Activated CD8-positive, alpha-beta memory T cell treated with anti-CD3 and anti-CD28 coated beads for 24 hours (primary cell): Measurements from ENCODE around the gene TENT4B.
A peak's percentile ranks its signal among the peaks of the same experiment; 100 is the strongest.

Source experiments
- DNase-seq: peaks from one replicate; pipeline ENCODE4 v3.0.0-alpha.2; 2020

TENT4B gene

DNA sequence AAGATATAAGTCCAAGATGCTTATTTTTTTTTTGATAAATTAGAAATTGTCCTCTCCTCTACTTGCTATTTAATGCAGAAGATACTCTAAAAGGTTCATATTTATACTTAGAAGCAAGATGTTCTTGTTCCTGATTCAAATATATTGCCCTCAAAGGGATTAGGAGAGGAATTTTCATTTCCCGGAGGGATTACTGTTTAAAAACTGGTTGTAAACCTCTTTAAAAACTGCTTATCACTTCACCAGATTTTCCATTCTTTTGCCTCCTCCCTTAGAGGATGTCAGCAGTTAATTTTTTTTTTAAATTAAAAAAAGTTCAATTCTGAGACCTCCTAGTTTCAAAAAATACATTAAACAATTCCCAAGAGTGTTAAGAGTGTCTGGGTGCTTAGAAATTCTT lies 2.8 kb downstream of the TENT4B start:
- DNase-seq = no peak

DNA sequence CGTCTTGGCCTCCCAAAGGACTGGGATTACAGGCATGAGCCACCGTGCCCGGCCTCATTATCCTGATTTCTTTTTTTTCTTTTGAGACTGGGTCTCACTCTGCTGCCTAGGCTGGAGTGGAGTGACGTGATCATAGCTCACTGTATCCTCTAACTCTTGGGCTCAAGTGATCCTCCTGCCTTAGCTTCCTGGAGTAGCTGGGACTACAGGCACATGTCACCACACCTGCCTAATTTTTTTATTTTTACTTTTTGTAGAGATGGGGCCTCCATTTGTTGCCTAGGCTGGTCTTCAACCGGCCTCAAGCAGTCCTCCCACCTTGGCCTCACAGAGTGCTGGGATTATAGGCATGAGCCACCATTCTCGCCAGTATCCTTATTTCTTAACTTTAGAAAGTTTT lies 3.5 kb downstream of the TENT4B start:
- DNase-seq = no peak

DNA sequence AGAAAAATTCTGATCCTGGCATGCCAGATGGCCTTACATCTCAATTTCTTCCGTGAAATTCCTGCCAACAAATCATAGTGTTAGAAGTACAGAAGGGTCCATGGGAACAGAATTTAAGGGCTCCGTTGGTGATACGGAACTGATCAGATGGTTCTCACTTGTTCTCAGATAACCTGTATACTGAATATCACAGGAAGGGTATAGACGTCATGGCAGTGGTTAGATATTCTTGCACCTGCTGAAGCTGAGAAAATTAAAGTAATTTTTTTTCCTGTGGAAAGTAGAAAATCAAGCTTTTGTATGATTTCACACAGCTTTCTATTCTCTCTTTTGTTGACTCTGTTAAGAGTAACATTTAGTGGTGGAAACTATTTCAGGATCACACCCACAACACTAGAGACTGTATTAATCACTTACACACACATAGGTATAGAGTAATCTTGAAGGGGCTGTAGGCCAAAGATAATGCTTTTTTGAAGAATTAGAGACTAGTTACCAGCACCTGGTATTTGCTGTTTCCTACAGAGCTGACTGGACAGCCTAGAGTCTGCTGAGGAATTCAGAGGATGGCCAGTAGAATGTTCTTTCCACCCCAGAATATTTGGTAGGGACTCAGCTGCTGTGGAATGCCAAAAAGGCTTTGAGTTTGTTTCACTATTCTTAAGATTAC lies 7.5 kb downstream of the TENT4B start:
- DNase-seq = peak; percentile 45

DNA sequence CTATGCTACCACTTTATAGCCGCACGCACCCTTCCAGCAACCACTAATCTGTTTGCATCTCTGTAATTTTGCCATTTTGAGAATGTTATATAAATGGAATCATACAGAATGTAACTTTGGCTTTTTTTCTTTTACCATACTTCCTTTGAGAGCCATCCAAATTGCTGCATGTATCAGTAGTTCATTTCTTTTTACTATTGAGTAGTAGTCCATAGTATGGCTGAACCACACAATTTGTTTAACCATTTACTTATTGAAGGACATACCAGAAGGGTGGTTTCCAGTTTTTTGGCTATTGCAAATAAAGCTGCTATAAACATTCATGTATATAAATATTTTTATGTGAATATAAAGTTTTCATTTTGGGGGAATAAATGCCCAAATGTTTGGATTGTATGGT lies 8.8 kb downstream of the TENT4B start:
- no peak for DNase-seq

DNA sequence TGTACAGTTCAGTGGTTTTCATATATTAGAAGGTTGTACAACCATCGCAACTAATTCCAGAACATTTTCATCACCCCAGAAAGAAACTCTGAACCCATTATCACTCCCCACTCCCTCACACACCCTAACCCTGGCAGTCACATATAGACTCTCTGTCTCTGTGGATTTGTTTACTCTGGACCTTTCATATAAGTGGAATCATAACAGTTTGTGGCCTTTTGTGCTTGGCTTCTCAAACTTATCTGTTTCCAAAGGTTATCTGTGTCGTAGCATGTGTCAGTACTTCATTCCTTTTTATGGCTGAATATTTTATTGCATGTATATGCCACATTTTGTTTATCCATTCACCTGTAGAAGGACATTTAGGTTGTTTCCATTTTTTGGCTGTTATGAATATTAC lies 12.4 kb downstream of the TENT4B start:
- no peak for DNase-seq

DNA sequence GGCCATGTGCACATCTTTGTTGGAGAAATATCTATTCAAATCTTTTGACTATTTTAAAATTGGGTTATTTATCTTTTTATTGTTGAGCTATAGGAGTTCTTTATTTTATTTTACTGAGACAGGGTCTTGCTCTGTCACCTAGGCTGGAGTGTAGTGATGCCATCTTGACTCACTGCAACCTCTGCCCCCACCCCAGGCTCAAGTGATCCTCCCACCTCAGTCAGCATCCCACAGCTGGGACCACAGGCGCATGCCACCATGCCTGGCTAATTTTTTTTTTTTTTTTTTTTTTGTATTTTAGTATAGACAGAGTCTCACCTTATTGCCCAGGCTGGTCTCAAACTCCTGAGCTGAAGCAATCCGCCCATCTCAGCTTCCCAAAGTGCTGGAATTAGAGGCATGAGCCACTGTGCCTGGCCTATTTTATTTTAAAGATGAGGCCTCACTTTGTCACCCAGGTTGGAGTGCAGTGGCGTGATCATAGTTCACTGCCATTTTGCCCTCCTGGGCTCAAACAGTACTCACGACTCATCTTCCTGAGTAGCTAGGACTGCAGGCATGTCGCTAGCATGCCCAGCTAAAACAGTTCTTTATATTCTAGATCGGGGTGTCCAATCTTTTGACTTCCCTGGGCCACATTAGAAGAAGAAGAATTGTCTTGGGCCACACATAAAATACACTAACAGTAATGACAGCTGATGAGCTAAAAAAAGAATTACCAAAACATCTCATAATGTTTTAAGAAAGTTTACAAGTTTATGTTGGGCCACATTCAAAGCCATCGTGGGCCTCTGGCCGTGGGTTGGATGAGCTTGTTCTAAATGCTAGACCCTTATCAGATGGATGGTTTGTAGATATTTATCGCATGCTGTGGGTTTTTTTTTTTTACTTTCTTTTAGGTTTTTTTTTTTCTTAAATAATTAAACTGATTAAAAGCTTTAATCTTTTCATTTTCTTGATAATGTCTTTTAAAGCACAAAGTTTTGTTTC lies 13.7 kb downstream of the TENT4B start:
- peak; percentile 54 for DNase-seq

DNA sequence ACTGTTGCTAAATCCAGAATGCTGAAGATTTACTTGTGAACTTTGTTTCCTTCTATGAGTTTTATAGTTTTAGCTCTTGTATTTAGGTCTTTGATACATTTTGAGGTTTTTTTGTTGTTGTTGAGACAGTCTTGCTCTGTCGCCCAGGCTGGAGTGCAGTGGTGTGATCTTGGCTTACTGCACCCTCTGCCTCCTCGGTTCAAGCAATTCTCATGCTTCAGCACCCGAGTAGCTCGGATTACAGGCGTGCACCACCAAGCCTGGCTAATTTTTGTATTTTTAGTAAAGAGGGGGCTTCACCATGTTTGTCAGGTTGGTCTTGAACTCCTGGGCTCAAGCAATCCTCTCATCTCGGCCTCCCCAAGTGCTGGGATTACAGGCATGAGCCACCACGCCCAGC lies 14.4 kb downstream of the TENT4B start:
- DNase-seq = peak; percentile 48

DNA sequence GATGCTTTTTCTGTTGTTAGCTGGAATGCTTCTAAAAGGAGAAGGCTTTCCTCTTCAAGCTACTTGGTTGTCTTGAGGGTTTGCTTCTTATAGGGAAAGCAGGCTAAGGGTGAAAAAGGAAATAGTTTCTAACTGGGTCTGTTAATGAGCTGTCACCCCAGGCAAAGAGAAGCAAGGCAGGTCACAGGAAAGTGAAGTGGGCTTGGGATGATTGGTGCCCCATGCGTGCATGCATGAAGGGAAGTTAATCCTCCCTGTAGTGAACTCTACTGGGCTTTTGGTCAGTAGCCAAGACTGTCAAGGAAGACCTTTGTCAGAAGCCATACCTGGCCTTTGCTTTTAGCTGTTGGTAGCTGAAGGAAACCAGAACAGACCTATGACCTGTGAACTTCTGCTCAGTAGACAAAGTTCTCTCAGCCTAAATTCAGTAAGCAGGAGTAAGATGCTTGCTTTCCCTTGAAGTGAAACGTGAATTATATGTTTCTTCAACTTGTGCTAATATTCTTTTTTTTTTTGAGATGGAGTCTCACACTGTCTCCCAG lies 16.5 kb downstream of the TENT4B start:
- DNase-seq = peak; percentile 37

DNA sequence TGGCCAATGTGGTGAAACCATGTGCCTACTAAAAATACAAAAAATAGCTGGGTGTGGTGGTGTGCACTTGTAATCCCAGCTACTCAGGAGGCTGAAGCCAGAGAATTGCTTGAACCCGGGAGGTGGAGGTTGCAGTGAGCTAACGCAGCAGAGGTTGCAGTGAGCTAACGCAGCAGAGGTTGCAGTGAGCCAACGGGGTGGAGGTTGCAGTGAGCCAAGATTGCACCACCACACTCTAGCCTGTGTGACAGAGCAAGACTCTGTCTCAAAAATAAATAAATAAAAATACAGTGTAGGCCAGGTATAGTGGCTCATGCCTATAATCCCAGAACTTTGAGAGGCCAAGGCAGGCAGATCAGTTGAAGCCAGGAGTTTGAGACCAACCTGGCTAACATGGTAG lies 18.7 kb downstream of the TENT4B start:
- DNase-seq = peak; percentile 17

DNA sequence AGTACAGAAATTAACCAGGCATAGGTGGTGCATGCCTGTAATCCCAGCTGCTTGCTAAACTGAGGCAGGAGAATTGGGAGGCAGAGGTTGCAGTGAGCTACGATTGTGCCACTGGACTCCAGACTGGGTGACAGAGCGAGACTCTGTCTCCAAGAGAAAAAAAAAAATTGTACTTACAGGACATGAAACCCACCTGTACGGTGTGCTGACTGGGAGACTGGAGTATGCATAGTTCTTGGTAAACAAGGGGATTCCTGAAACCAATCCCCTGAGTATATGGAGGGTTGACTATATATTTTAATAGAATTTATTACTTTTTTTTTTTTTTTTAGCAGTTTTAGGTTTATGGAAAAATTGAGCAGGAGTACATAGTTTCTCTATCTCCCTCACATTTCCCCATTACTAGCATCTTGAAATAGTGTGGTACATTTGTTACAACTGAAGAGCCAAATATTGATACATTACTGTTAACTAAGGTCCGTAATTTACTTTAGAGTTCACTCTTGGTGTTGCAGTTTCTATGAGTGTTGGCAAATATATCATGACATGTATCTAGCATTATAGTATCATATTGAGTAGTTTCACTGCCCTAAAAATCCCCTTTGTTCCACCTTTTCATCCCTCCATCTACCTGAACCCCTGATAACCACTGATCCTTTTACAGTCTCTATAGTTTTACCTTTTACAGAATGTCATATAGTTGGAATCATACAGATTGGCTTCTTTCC lies 19.3 kb downstream of the TENT4B start:
- no peak for DNase-seq

DNA sequence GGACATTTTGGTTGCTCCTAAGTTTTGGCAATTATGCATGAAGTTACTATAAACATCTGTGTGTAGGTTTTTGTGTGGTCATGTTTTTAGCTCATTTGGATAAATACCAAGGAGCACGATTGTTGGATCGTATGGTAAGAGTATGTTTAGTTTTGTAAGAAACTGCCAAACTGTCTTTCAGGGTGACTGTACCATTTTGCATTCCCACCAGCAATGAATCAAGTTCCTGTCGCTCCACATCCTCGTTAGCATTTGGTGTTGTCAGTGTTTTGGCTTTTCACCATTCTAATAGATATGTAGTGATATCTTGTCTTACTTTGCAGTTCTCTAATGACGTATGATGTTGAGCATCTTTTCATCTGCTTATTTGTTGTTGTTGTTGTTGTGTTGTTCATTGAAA lies 20.2 kb downstream of the TENT4B start:
- DNase-seq = no peak

DNA sequence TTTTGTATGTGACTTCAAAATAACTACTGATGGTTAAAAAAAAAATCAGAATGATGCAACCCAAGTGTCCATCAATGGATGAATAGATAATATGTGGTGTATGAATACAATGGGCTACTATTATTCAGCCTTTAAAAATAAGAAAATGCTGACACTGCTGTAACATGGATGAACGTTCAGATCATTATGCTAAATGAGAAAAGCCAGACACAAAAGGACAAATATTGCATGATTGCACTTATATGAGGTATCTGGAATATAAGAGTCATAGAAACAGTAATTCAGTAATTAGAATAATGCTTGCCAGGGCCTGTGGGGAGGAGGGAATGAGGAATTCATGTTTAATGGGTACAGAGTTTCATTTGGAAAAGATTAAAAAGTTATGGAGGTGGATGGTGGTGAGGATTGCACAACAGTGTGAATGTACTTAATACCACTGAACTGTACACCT lies 25.4 kb downstream of the TENT4B start:
- no peak for DNase-seq

DNA sequence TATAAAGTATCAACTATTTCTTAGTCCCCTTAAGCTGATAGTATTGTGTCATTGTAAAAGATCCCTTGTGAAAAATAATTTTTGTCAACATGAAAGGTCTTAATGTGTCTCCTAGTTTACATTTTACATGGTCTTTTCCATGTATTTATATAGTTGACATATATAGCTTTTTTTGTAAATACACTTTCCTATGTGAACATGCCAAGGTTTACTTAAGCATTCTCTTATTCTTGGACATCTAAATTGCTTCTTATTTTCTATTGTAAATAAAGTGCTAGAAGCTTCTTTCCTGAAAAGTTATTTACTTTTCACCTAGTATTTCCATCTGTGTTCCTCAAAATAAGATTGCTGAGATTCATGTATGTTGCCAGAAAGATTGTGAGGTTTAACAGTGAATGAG lies 29.3 kb downstream of the TENT4B start:
- DNase-seq = no peak

DNA sequence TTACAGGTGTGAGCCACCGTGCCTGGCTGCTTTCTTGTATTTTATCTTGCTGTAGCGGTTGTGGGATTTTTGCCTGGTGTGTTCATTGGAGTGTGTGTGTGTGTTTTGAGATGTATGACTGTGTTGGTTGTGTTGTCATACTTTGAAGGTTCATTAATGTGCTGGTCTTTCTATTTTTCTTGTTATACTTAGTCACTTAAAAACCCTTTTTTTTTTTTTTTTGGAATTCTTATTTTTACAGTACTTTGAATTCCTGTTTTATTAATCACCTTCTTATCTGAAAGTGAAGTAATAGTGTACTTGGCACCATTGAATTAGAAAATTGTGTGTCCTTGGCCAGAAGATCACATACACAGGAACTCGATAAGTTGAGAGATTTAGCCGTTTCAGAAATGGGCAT lies 30.2 kb downstream of the TENT4B start:
- no peak for DNase-seq

DNA sequence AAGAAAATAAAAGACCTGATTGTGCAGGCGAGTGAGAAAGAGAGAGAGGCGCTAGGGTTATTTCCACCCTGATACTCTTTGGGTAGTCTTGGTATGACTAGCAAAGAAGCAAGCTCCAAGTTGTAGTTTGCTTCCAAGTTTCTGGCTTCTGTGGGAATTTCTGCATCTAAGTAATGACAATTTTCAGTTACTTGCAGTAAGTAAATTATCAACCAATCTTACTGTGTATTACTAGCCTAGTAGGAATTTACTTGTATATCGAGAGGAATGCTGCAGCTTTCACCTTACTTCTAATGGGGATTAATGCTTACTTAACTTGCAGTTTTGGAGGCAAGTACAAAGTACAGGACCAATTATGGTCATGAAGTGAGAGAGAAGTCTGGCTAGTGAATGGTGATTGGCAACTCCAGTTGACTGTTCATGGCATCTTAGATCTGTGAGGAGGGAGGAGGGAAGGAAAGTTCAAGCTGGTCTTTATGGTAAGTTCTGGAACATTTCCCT lies 31.9 kb downstream of the TENT4B start:
- DNase-seq = no peak

DNA sequence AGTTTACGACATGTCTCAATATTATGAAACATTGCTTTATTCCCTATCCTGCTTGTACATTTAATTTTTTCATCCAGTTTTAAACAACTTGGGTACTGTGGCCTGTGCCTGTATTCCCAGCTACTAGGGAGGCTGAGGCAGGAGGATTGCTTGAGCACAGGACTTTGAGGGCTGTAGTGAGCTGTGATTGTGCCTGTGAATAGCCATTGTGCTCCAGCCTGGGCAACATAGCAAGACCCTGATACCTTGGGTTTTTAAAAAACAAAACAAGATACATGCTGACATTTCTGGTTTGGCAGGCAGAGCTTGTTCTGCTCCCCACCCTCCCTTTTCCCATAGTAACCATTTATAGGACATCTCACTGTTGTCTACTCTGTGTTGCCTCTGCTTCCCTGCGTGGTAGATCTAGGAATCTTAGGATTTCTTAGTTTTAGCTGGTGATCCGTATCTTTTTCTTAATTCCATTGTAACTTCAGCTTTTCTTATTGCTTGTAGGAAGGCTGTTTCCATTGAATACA lies 35.6 kb downstream of the TENT4B start:
- DNase-seq = no peak

DNA sequence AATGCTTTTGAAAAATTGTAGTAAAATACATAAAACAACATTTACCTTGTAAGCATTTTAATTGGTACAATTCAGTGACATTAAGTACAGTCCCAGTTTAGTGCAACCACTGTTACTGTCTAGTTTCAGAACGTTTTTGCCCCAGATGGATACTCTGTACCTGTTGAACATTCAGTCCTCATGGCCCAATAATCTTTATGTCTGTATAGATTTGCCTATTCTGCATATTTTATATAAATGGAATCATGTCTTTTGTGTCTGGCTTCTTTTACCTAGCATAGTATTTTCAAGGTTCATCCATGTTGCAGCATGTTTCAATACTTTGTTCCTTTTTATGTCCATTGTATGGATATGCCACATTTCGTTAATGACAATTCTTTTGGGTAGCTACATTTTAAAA lies 37.2 kb downstream of the TENT4B start:
- no peak for DNase-seq

DNA sequence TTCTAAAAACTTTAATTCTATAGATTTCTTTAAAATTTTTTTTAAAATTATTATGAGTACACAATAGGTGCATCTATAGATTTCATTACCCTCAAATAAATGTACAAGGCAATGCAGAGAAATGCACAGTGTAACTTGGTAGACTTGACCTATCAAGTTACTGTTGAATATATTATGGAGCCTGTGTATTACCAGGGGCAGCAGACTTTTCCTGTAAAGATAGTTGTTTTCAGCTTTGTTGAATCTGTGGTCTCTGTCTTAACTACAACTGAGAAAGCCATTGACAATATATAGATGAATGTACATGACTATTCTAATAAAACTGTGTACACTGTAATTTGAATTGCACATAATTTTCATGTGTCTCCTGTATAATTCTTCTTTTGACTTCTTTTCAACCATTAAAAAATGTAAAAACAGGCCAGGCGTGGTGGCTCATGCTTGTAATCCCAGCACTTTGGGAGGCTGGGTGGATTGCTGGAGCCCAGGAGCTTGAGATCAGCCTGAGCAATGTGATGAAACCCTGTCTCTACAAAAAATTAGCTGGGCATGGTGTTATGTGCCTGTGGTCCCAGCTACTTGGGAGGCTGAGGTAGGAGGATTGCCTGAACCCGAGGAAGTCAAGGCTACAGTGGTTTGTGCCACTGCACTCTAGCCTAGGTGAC lies 39.4 kb downstream of the TENT4B start:
- DNase-seq = no peak

DNA sequence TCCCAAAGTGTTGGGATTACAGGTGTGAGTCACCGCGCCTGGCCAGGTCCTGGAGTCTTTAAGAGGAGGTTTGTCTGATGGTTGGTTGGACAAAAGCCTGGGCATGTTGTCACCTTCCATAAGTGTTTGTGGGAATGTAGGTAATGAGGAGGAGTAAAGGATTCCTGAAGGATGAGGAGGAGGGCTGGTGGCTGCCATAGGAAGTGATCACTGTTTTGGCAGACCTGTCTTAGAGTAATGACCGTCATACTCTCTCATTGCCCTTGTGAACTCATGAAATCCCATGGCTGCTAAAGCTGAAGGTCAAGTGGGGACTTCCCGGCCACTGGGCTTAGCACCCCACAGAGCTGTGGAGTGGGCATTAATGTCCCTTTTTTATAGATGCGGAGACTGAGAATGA lies 40.5 kb downstream of the TENT4B start:
- no peak for DNase-seq

DNA sequence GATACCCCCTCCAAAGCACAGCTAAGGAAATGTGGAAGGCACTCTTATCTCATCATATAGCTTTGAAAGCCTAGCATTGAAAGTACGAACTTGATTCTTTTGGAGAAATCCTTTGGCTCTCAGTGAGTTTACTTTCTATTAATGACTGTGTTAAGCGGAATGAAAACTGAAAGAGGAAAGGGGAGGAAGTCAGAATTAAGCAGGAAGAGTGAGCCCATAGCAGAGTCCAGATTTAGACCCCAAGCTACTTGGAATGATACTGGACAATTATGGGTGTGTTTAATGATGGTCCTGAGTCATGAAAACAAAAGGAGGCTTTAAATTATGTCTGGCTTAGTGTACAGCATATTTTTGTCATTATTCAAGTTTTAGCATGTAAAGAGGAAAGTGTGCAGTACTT lies 42.2 kb downstream of the TENT4B start:
- no peak for DNase-seq

DNA sequence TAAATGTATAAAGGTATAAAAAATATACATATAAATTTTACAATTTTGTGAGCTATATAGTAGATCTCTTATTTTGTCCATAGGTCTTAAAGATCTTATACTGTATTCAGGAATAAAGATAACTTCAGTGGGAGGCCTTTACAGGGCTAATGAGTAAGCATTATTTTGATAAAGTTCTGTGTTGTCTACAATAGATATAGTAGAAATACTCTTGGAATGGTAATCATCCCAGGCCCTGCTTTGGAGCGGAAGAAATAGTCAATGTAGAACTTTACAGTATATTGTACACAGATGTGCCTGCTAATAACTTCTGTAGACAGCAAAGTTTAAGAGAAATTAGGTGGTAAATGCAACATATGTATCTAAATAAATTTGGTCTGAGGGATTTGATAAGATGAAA lies 42.6 kb downstream of the TENT4B start:
- DNase-seq = no peak

DNA sequence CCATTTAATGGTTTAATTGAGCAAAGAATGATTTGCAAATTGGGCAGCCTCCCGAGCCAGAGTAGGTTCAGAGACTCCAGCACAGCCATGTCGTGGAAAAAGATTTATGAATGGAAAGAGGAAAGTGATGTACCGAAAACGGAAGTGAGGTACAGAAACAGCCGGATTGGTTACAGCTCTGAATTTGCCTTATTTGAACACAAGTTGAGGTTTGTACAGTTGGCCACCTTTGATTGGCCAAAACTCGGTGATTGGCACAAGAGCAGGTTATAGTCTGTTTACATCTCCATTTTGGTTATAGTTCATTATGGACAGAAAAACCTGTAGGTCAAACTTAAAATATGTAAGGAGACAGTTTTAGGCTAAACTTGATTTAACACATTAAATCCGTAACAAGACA lies 44.5 kb downstream of the TENT4B start:
- DNase-seq = no peak
